A549 (cell line): Measurements from ENCODE around the gene E2F1. TPM values are rescaled to one million over a fixed set of nuclear protein-coding genes. Genes with fewer than 3 reads are reported as not detected.

Experiments used
- ATAC-seq, 2 experiments: fragments of 200-7000 bp in 1 of 2; fragments of >200 bp in 1 of 2; cut with Nextera tagmentation in 1 of 2; cut with Tn5 transposase in 1 of 2; 3 replicates each; pipeline versions ENCODE4 v1.8.0 to v1.9.1; 2018 to 2020; ENCODE audit warnings: mild to moderate bottlenecking in 1 of 2, moderate library complexity in 1 of 2
- CTCF ChIA-PET: fragments of 300-600 bp; sonication (Branson Sonifier 250); formaldehyde crosslinking; extraction: SDS; loops from one replicate; lab custom pipeline; 2021; ENCODE audit warnings: antibody characterized with exemption, inconsistent platforms; lab: Yijun Ruan, JAX
- POLR2A ChIA-PET: fragments of 350-600 bp; formaldehyde crosslinking; extraction: SDS; loops from one replicate; lab custom pipeline; 2021; ENCODE audit warnings: antibody characterized with exemption, inconsistent platforms; lab: Yijun Ruan, JAX
- DNase-seq, 2 experiments: peaks; one replicate each; pipeline versions ENCODE4 v3.0.0 to v3.0.0-alpha.2; 2011 to 2016; ENCODE audit warnings: low read depth in 1 of 2, low spot score in 1 of 2
- FAIRE-seq: peaks from 2 replicates; lab custom pipeline; 2011; peaks lifted over from hg19 to GRCh38; lab: Jason Lieb, UNC
- H3K27ac ChIP-seq, 2 experiments: fragments of >200 bp; sonication (Bioruptor Twin); formaldehyde crosslinking; 3 replicates each; pipeline ENCODE4 v1.5.1; 2016 to 2017
- H3K4me1 ChIP-seq: fragments of >200 bp; sonication (Bioruptor Twin); formaldehyde crosslinking; 3 replicates; pipeline ENCODE4 v1.6.1; 2016
- H3K4me2 ChIP-seq: fragments of >200 bp; sonication (Bioruptor Twin); formaldehyde crosslinking; 3 replicates; pipeline ENCODE4 v1.6.1; 2016
- H3K4me3 ChIP-seq: fragments of >200 bp; sonication (Bioruptor Twin); formaldehyde crosslinking; 3 replicates; pipeline ENCODE4 v1.5.1; 2016
- H3K9me3 ChIP-seq: fragments of >200 bp; sonication (Bioruptor Twin); formaldehyde crosslinking; 3 replicates; pipeline ENCODE4 v1.6.1; 2016
- BCL3 ChIP-seq: fragments of >200 bp; sonication (Bioruptor Twin); formaldehyde crosslinking; IDR thresholded peaks from 3 replicates; pipeline ENCODE4 v1.6.1; 2016
- CEBPB ChIP-seq, 2 experiments: fragments of >200 bp in 1 of 2; sonication (Bioruptor Twin) in 1 of 2; formaldehyde crosslinking in 1 of 2; IDR thresholded peaks; 2 replicates each; pipeline ENCODE4 v1.6.1; 2012 to 2016
- CHD2 ChIP-seq: fragments of 150-350 bp; IDR thresholded peaks from 2 replicates; pipeline ENCODE4 v1.6.1; 2014; ENCODE audit warnings: low read length; ENCODE audit not compliant: partially characterized antibody
- CHD4 ChIP-seq: fragments of 200-600 bp; sonication (generic); IDR thresholded peaks from 2 replicates; pipeline ENCODE4 v1.6.1; 2016; ENCODE audit warnings: antibody characterized with exemption, mild to moderate bottlenecking, borderline replicate concordance
- EHMT2 ChIP-seq: fragments of 200-600 bp; sonication (generic); IDR thresholded peaks from 2 replicates; pipeline ENCODE4 v1.6.1; 2016; ENCODE audit warnings: antibody characterized with exemption, low read depth, mild to moderate bottlenecking, moderate library complexity
- ESRRA ChIP-seq: fragments of 150-350 bp; IDR thresholded peaks from 2 replicates; pipeline ENCODE4 v1.6.1; 2014; ENCODE audit warnings: mild to moderate bottlenecking, low read length, borderline replicate concordance
- FOSL2 ChIP-seq, 2 experiments: fragments of 450-650 bp in 1 of 2; fragments of >200 bp in 1 of 2; sonication (Bioruptor Twin) in 1 of 2; formaldehyde crosslinking; IDR thresholded peaks; 2 replicates each; pipeline versions ENCODE4 v1.5.0 to v1.6.1; 2016 to 2020; ENCODE audit warnings: mild to moderate bottlenecking in 1 of 2, moderate library complexity in 1 of 2
- GATA3 ChIP-seq: IDR thresholded peaks from 2 replicates; pipeline ENCODE4 v1.6.1; 2012; ENCODE audit warnings: borderline replicate concordance
- HOXB5 ChIP-seq: fragments of 250-450 bp; sonication (Bioruptor Pico); IDR thresholded peaks from 2 replicates; pipeline ENCODE4 v1.5.0; 2020; ENCODE audit warnings: mild to moderate bottlenecking, moderate library complexity
- KDM1A ChIP-seq: fragments of 200-600 bp; sonication (generic); IDR thresholded peaks from 2 replicates; pipeline ENCODE4 v1.6.1; 2016; ENCODE audit warnings: low read depth, mild to moderate bottlenecking
- MAFK ChIP-seq: fragments of 450-650 bp; IDR thresholded peaks from 2 replicates; pipeline ENCODE4 v1.6.1; 2014; ENCODE audit not compliant: partially characterized antibody
- MYC ChIP-seq: IDR thresholded peaks from 2 replicates; pipeline ENCODE4 v1.6.1; 2012; ENCODE audit warnings: mild to moderate bottlenecking, inconsistent platforms, low read length, improper control_type of control experiment, borderline replicate concordance
- POLR2AphosphoS2 ChIP-seq: conservative IDR thresholded peaks from 2 replicates; pipeline ENCODE4 v1.6.1; 2012; ENCODE audit warnings: low read length, improper control_type of control experiment, inconsistent platforms
- SMC3 ChIP-seq: fragments of >200 bp; sonication (Bioruptor Twin); formaldehyde crosslinking; IDR thresholded peaks from 3 replicates; pipeline ENCODE4 v1.6.1; 2018; ENCODE audit warnings: inconsistent platforms
- USF2 ChIP-seq: fragments of 450-650 bp; IDR thresholded peaks from 2 replicates; pipeline ENCODE4 v1.6.1; 2014; ENCODE audit warnings: antibody characterized with exemption
- ZC3H11A ChIP-seq: fragments of 450-650 bp; IDR thresholded peaks from 2 replicates; pipeline ENCODE4 v1.6.1; 2014; ENCODE audit warnings: antibody characterized with exemption, mild to moderate bottlenecking
- WGBS: methylation state at CpG from one replicate; pipeline ENCODE4 v1.1.6; 2017; ENCODE audit errors: missing lambda C conversion rate; 5-methylcytosine and 5-hydroxymethylcytosine counted together
- polyA plus RNA-seq, 4 experiments: library from polyadenylated mRNA; depleted of rRNA in 3 of 4; stranded (reverse); fragments of >200 nt; fragmentation: RNase III in 1 of 4; extraction: RNeasy Plus Mini Kit Qiagen cat#74134 plus additional on column Dnase treatment in 1 of 4; gene quantifications; 2 replicates in 3 of 4; 3 replicates in 1 of 4; pipeline ENCODE4 v1.2.3, GENCODE V29; 2011 to 2017
- TF ChIP-seq, protein P1 (sequence below): IDR thresholded peaks from 2 replicates; pipeline ENCODE4 v1.6.1; 2012; ENCODE audit warnings: low read depth, borderline replicate concordance
- TF ChIP-seq, protein P2 (sequence below): fragments of 150-350 bp; IDR thresholded peaks from 2 replicates; pipeline ENCODE4 v1.6.1; 2014; ENCODE audit warnings: low read depth, mild to moderate bottlenecking, low read length

Gene E2F1
- polyA plus RNA-seq, 2 of the 4 experiments (the other 2 are of a cell fraction): 17.9 to 35.8 TPM

GRCh38 chr20:33667245-33667675 is 18.9 kb downstream of the E2F1 start:
- no peak overlapping the region for H3K4me3 ChIP-seq
- ChIA-PET CTCF (interaction anchor here (0.6 to 2.2 kb wide), 13 partner anchors 11 to 222 kb away, joined by 3 to 9 read pairs (median 5); no protein-coding TSS in a partner anchor), POLR2A (no interaction called here)
- H3K9me3 ChIP-seq: no peaks in the 10 kb centered on the region
- FAIRE-seq: no peak
- H3K4me2 ChIP-seq: no peak overlapping the region
- 97% methylated on average over 40 of the region's 55 CpGs for WGBS
- ATAC-seq: no peak
- peaks cover 17% of the 10 kb centered on the region for H3K4me1 ChIP-seq
- no peak for TF ChIP-seq USF2
- no peak overlapping the region for H3K27ac ChIP-seq
- no peak for DNase-seq

GRCh38 chr20:33666293-33667244 is 19.6 kb downstream of the E2F1 start, which contains the start of gene ACTL10:
ACTL10 (plus strand) TSS chr20:33666943; CDS start chr20:33667498, 555 bp downstream.
- Histone ChIP-seq H3K4me3 (no peak within 1 kb of the TSS), H3K4me2 (no peak within 1 kb of the TSS), H3K9me3 (no peaks in the 10 kb centered on the region), H3K27ac (no peak within 1 kb of the TSS), H3K4me1 (peaks cover 15% of the 10 kb centered on the region)
- CTCF ChIA-PET: interaction anchor here (0.8 to 2.2 kb wide), 6 partner anchors 10 to 209 kb away, joined by 3 to 9 read pairs (median 4); no protein-coding TSS in a partner anchor
- ATAC-seq (no peak), FAIRE-seq (no peak), DNase-seq (no peak)
- POLR2A ChIA-PET: no interaction called here
- TF ChIP-seq HOXB5 (CRISPR knock-in tag): no peak
- TF ChIP-seq KDM1A: no peak
- TF ChIP-seq ZC3H11A: no peak
- no peak for TF ChIP-seq FOSL2 (IDR thresholded peaks at IDR 0.05)
- TF ChIP-seq FOSL2 (CRISPR knock-in tag; IDR thresholded peaks at IDR 0.05): no peak
- no peak for TF ChIP-seq EHMT2
- TF ChIP-seq MAFK: no peak
- TF ChIP-seq MYC: no peak
- no peak for TF ChIP-seq SMC3
- TF ChIP-seq CHD4: no peak
- TF ChIP-seq, protein P1, sequence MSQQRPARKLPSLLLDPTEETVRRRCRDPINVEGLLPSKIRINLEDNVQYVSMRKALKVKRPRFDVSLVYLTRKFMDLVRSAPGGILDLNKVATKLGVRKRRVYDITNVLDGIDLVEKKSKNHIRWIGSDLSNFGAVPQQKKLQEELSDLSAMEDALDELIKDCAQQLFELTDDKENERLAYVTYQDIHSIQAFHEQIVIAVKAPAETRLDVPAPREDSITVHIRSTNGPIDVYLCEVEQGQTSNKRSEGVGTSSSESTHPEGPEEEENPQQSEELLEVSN: no peak
- TF ChIP-seq, protein P2, sequence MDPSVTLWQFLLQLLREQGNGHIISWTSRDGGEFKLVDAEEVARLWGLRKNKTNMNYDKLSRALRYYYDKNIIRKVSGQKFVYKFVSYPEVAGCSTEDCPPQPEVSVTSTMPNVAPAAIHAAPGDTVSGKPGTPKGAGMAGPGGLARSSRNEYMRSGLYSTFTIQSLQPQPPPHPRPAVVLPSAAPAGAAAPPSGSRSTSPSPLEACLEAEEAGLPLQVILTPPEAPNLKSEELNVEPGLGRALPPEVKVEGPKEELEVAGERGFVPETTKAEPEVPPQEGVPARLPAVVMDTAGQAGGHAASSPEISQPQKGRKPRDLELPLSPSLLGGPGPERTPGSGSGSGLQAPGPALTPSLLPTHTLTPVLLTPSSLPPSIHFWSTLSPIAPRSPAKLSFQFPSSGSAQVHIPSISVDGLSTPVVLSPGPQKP: no peak
- no peak for TF ChIP-seq BCL3
- no peak for TF ChIP-seq ESRRA
- TF ChIP-seq GATA3: no peak
- no peak for TF ChIP-seq CHD2
- no peak for TF ChIP-seq CEBPB (IDR thresholded peaks at IDR 0.05)
- TF ChIP-seq POLR2AphosphoS2: no peak
- WGBS: 93% methylated on average over 48 of the region's 50 CpGs
